ENCODE measurements around the gene CAMKK2. TPM values are rescaled to one million over a fixed set of nuclear protein-coding genes. Genes with fewer than 3 reads are reported as not detected.

CAMKK2 gene
- total RNA-seq, 1 experiment from 2014 or later, result 11.7 TPM

- Histone ChIP-seq H2AFZ (ENCODE audit: low read length) (no peak overlapping the region), H3K27me3 (ENCODE audit: low read length) (no peaks in the 10 kb centered on the region), H3K4me1 (ENCODE audit: low read length) (no peaks in the 10 kb centered on the region; the same call in 1 of the 2 replicates), H3K27ac (ENCODE audit: low read length) (no peak overlapping the region), H3K4me3 (ENCODE audit: low read length) (no peak overlapping the region), H3K9ac (ENCODE audit: low read length) (no peak overlapping the region), H3K9me3 (ENCODE audit: low read length) (no peaks in the 10 kb centered on the region), H3K9me2 (replicated peaks; ENCODE audit: insufficient read depth, low read length) (no peaks in the 10 kb centered on the region), H3K79me2 (ENCODE audit: low read length) (no peaks in the 10 kb centered on the region), H3K4me2 (ENCODE audit: low read depth, low read length, poor library complexity, severe bottlenecking) (no peak overlapping the region), H4K20me1 (ENCODE audit: insufficient read depth, low read depth, low read length) (no peaks in the 10 kb centered on the region), H3K36me3 (ENCODE audit: insufficient read depth, low read length) (no peaks in the 10 kb centered on the region)
- DNase-seq, result no peak
Measured at GRCh38 chr12:121218588-121219352, 77.7 kb downstream of the CAMKK2 start.

- Histone ChIP-seq H3K4me1 (ENCODE audit: low read length) (no peaks in the 10 kb centered on the region; the same call in 1 of the 2 replicates), H3K27ac (ENCODE audit: low read length) (no peak overlapping the region), H2AFZ (ENCODE audit: low read length) (no peak overlapping the region), H3K9me3 (ENCODE audit: low read length) (no peaks in the 10 kb centered on the region), H3K79me2 (ENCODE audit: low read length) (no peaks in the 10 kb centered on the region), H3K9ac (ENCODE audit: low read length) (no peak overlapping the region), H3K4me3 (ENCODE audit: low read length) (no peak overlapping the region), H3K4me2 (ENCODE audit: low read depth, low read length, poor library complexity, severe bottlenecking) (no peak overlapping the region), H3K36me3 (ENCODE audit: insufficient read depth, low read length) (no peaks in the 10 kb centered on the region), H3K27me3 (ENCODE audit: low read length) (no peaks in the 10 kb centered on the region), H3K9me2 (replicated peaks; ENCODE audit: insufficient read depth, low read length) (no peaks in the 10 kb centered on the region), H4K20me1 (ENCODE audit: insufficient read depth, low read depth, low read length) (no peaks in the 10 kb centered on the region)
- no peak for DNase-seq
Measured at GRCh38 chr12:121217761-121218160, 78.7 kb downstream of the CAMKK2 start.

DNA sequence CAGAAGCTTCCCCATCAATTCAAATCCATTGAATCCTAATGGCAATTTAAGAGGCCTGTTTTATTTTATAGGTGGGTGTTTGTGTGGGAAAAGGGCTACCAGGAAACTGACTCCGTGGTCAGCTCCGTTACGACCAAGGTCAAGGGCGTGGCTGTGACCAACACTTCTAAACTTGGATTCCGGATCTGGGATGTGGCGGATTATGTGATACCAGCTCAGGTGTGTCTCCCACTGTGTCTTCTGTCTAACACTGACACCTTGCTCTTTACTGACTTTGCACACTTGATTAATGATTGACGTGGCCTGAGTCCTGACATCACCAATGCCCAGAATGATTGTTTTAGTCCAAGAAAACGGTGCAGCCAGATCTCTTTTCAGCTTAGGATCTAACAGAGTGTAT is 79.4 kb downstream of the CAMKK2 start:
- H3K9me3 ChIP-seq (ENCODE audit: low read length), result no peaks in the 10 kb centered on the region
- DNase-seq, result no peak
- no peak overlapping the region for H3K4me2 ChIP-seq (ENCODE audit: low read depth, low read length, poor library complexity, severe bottlenecking)
- H3K27ac ChIP-seq (ENCODE audit: low read length), result no peak overlapping the region
- no peaks in the 10 kb centered on the region for H3K27me3 ChIP-seq (ENCODE audit: low read length)
- H3K9me2 ChIP-seq (replicated peaks; ENCODE audit: insufficient read depth, low read length), result no peaks in the 10 kb centered on the region
- no peaks in the 10 kb centered on the region for H3K4me1 ChIP-seq (ENCODE audit: low read length)
- 0 out of 2 replicates have a peak, but pooled peaks cover 1% of the 10 kb centered on the region for H3K79me2 ChIP-seq (ENCODE audit: low read length)
- H3K4me3 ChIP-seq (ENCODE audit: low read length), result no peak overlapping the region
- H4K20me1 ChIP-seq (ENCODE audit: insufficient read depth, low read depth, low read length), result no peaks in the 10 kb centered on the region
- no peaks in the 10 kb centered on the region for H3K36me3 ChIP-seq (ENCODE audit: insufficient read depth, low read length)
- no peak overlapping the region for H3K9ac ChIP-seq (ENCODE audit: low read length)
- H2AFZ ChIP-seq (ENCODE audit: low read length), result no peak overlapping the region

- no peaks in the 10 kb centered on the region for H3K27me3 ChIP-seq (ENCODE audit: low read length)
- peaks cover 2% of the 10 kb centered on the region; the same call in 1 of the 2 replicates for H3K4me1 ChIP-seq (ENCODE audit: low read length)
- no peaks in the 10 kb centered on the region for H4K20me1 ChIP-seq (ENCODE audit: insufficient read depth, low read depth, low read length)
- H3K9me3 ChIP-seq (ENCODE audit: low read length), result no peaks in the 10 kb centered on the region
- H3K4me3 ChIP-seq (ENCODE audit: low read length), result no peak overlapping the region
- H3K36me3 ChIP-seq (ENCODE audit: insufficient read depth, low read length), result no peaks in the 10 kb centered on the region
- H3K9ac ChIP-seq (ENCODE audit: low read length), result no peak overlapping the region
- H3K9me2 ChIP-seq (replicated peaks; ENCODE audit: insufficient read depth, low read length), result no peaks in the 10 kb centered on the region
- H3K79me2 ChIP-seq (ENCODE audit: low read length), result peaks cover 8% of the 10 kb centered on the region; the same call in 1 of the 2 replicates
- H3K27ac ChIP-seq (ENCODE audit: low read length), result no peak overlapping the region
- no peak overlapping the region for H3K4me2 ChIP-seq (ENCODE audit: low read depth, low read length, poor library complexity, severe bottlenecking)
- H2AFZ ChIP-seq (ENCODE audit: low read length), result no peak overlapping the region
- DNase-seq, result no peak
Measured at GRCh38 chr12:121216102-121216501, 80.4 kb downstream of the CAMKK2 start.

- no peak overlapping the region for H3K9ac ChIP-seq (ENCODE audit: low read length)
- no peak for DNase-seq
- peaks cover 15% of the 10 kb centered on the region for H3K79me2 ChIP-seq (ENCODE audit: low read length)
- H3K4me3 ChIP-seq (ENCODE audit: low read length), result no peak overlapping the region
- H3K9me2 ChIP-seq (replicated peaks; ENCODE audit: insufficient read depth, low read length), result no peaks in the 10 kb centered on the region
- no peaks in the 10 kb centered on the region for H3K9me3 ChIP-seq (ENCODE audit: low read length)
- no peak overlapping the region for H2AFZ ChIP-seq (ENCODE audit: low read length)
- H3K27me3 ChIP-seq (ENCODE audit: low read length), result no peaks in the 10 kb centered on the region
- H3K36me3 ChIP-seq (ENCODE audit: insufficient read depth, low read length), result no peaks in the 10 kb centered on the region
- H3K4me2 ChIP-seq (ENCODE audit: low read depth, low read length, poor library complexity, severe bottlenecking), result no peak overlapping the region
- no peaks in the 10 kb centered on the region for H4K20me1 ChIP-seq (ENCODE audit: insufficient read depth, low read depth, low read length)
- H3K27ac ChIP-seq (ENCODE audit: low read length), result no peak overlapping the region
- peaks cover 10% of the 10 kb centered on the region for H3K4me1 ChIP-seq (ENCODE audit: low read length)
Measured at GRCh38 chr12:121214855-121215745, 81.4 kb downstream of the CAMKK2 start.

- peaks cover 15% of the 10 kb centered on the region for H3K79me2 ChIP-seq (ENCODE audit: low read length)
- no peak overlapping the region for H3K9ac ChIP-seq (ENCODE audit: low read length)
- H2AFZ ChIP-seq (ENCODE audit: low read length), result no peak overlapping the region
- H3K4me1 ChIP-seq (ENCODE audit: low read length), result peaks cover 10% of the 10 kb centered on the region
- H3K4me2 ChIP-seq (ENCODE audit: low read depth, low read length, poor library complexity, severe bottlenecking), result no peak overlapping the region
- no peaks in the 10 kb centered on the region for H3K27me3 ChIP-seq (ENCODE audit: low read length)
- DNase-seq, result no peak
- no peaks in the 10 kb centered on the region for H3K9me2 ChIP-seq (replicated peaks; ENCODE audit: insufficient read depth, low read length)
- no peak overlapping the region for H3K4me3 ChIP-seq (ENCODE audit: low read length)
- H3K36me3 ChIP-seq (ENCODE audit: insufficient read depth, low read length), result no peaks in the 10 kb centered on the region
- no peak overlapping the region for H3K27ac ChIP-seq (ENCODE audit: low read length)
- no peaks in the 10 kb centered on the region for H3K9me3 ChIP-seq (ENCODE audit: low read length)
- no peaks in the 10 kb centered on the region for H4K20me1 ChIP-seq (ENCODE audit: insufficient read depth, low read depth, low read length)
Measured at GRCh38 chr12:121214166-121214777, 82.2 kb downstream of the CAMKK2 start.

- Histone ChIP-seq H3K79me2 (ENCODE audit: low read length) (peaks cover 15% of the 10 kb centered on the region), H3K9me3 (ENCODE audit: low read length) (no peaks in the 10 kb centered on the region), H2AFZ (ENCODE audit: low read length) (no peak overlapping the region), H3K4me2 (ENCODE audit: low read depth, low read length, poor library complexity, severe bottlenecking) (no peak overlapping the region), H3K4me1 (ENCODE audit: low read length) (peaks cover 10% of the 10 kb centered on the region), H3K4me3 (ENCODE audit: low read length) (no peak overlapping the region), H3K36me3 (ENCODE audit: insufficient read depth, low read length) (no peaks in the 10 kb centered on the region), H3K9me2 (replicated peaks; ENCODE audit: insufficient read depth, low read length) (no peaks in the 10 kb centered on the region), H3K9ac (ENCODE audit: low read length) (no peak overlapping the region), H3K27me3 (ENCODE audit: low read length) (no peaks in the 10 kb centered on the region), H3K27ac (ENCODE audit: low read length) (no peak overlapping the region), H4K20me1 (ENCODE audit: insufficient read depth, low read depth, low read length) (no peaks in the 10 kb centered on the region)
- DNase-seq, result no peak
Measured at GRCh38 chr12:121212875-121213274, 83.6 kb downstream of the CAMKK2 start.

Measured in Karpas-422 (cell line).